Esophagus squamous epithelium (tissue), 5 donors: ENCODE results near the gene CBFA2T2. TPM values are rescaled to one million over a fixed set of nuclear protein-coding genes. Genes with fewer than 3 reads are reported as not detected.

ENCODE experiments used
- DNase-seq: peaks from one replicate; lab custom pipeline; 2025; lab: John Stamatoyannopoulos, UW
- H3K27ac ChIP-seq, 4 donors: fragments of 200-600 bp; sonication (generic); one replicate each; pipeline ENCODE4 v1.5.1; 2016 to 2019; ENCODE audit warnings: mild to moderate bottlenecking in 1 of 4
- H3K27me3 ChIP-seq, 4 donors: fragments of 200-600 bp; sonication (generic); 1 replicate in 3 of 4; 2 replicates in 1 of 4; pipeline versions ENCODE4 v1.5.1 to v1.6.0; 2017 to 2021; ENCODE audit warnings: antibody characterized with exemption in 1 of 4
- H3K36me3 ChIP-seq, 3 donors: fragments of 200-600 bp; sonication (generic); one replicate each; pipeline ENCODE4 v1.5.1; 2016 to 2019
- H3K4me1 ChIP-seq, 3 donors: fragments of 200-600 bp; sonication (generic); one replicate each; pipeline ENCODE4 v1.5.1; 2017 to 2019
- H3K4me3 ChIP-seq, 4 donors: fragments of 200-600 bp; sonication (generic); 1 replicate in 3 of 4; 2 replicates in 1 of 4; pipeline ENCODE4 v1.5.1; 2016 to 2019; ENCODE audit warnings: mild to moderate bottlenecking in 2 of 4, moderate library complexity in 1 of 4
- H3K9me3 ChIP-seq, 3 donors: fragments of 200-600 bp; sonication (generic); one replicate each; pipeline ENCODE4 v1.5.1; 2016 to 2019
- POLR2A ChIP-seq, 4 donors: fragments of 450-650 bp; IDR thresholded peaks; one replicate each; pipeline ENCODE4 v1.6.1; 2017; ENCODE audit warnings: antibody characterized with exemption in 4 of 4, mild to moderate bottlenecking in 4 of 4, moderate library complexity in 3 of 4
- WGBS, 2 donors: methylation state at CpG; one replicate each; pipeline ENCODE4 v1.1.5; 2018; 5-methylcytosine and 5-hydroxymethylcytosine counted together
- intact Hi-C: fragments of 100-400 bp; cut with DNase I; formaldehyde crosslinking; loops from one replicate; pipeline ENCODE4 v1.15.0; 2022
- total RNA-seq, 4 donors: library from RNA; depleted of rRNA; stranded (reverse); fragments of >200 nt; gene quantifications; one replicate each; pipeline ENCODE4 v1.1.0, GENCODE V29; 2016
- TF ChIP-seq, protein P1 (sequence below), 6 experiments: fragments of 450-650 bp in 4 of 6; fragments of 200-600 bp in 2 of 6; sonication (generic) in 2 of 6; IDR thresholded peaks; one replicate each; pipeline ENCODE4 v1.5.1; 2016 to 2019; ENCODE audit warnings: antibody characterized with exemption in 6 of 6, mild to moderate bottlenecking in 4 of 6, moderate library complexity in 4 of 6
- donor health status: DM: yes; HTN: yes; CAD: no.

Gene CBFA2T2
- total RNA-seq, 4 donors from 2014 or later = 10.5 to 15.6 (median 10.8) TPM

DNA sequence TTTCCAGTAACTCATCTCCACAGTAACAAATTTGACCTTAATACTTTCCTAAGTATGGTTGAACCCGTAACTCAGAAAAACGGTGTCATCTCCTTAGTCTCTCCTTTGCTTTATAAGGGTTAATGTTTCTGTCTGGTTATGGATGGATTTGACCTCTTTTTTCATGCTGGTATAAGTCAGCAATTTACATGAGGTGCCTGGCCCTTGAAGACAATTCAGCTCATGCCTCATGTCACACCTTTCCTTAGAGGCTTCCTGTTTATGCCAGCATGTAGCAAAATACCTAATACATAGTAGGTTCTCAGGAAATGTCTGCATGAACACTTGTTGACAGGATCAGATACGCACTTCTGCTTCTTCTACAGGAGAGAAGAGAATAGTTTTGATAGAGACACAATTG lies 134.5 kb downstream of the CBFA2T2 start:
- Histone ChIP-seq H3K36me3 (peaks cover 0 to 97% (median 19%) of the 10 kb centered on the region in 3 donors), H3K27ac (no peak overlapping the region), H3K4me1 (no peaks in the 10 kb centered on the region), H3K4me3 (no peak overlapping the region), H3K9me3 (no peaks in the 10 kb centered on the region), H3K27me3 (no peaks in the 10 kb centered on the region)
- no peak for DNase-seq
- TF ChIP-seq, protein P1, sequence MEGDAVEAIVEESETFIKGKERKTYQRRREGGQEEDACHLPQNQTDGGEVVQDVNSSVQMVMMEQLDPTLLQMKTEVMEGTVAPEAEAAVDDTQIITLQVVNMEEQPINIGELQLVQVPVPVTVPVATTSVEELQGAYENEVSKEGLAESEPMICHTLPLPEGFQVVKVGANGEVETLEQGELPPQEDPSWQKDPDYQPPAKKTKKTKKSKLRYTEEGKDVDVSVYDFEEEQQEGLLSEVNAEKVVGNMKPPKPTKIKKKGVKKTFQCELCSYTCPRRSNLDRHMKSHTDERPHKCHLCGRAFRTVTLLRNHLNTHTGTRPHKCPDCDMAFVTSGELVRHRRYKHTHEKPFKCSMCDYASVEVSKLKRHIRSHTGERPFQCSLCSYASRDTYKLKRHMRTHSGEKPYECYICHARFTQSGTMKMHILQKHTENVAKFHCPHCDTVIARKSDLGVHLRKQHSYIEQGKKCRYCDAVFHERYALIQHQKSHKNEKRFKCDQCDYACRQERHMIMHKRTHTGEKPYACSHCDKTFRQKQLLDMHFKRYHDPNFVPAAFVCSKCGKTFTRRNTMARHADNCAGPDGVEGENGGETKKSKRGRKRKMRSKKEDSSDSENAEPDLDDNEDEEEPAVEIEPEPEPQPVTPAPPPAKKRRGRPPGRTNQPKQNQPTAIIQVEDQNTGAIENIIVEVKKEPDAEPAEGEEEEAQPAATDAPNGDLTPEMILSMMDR (IDR thresholded peaks at IDR 0.05) = no peak
- 73 to 83% methylated on average over 3 of the region's 3 CpGs for WGBS, 2 donors
- intact Hi-C loops = no loop called here

DNA sequence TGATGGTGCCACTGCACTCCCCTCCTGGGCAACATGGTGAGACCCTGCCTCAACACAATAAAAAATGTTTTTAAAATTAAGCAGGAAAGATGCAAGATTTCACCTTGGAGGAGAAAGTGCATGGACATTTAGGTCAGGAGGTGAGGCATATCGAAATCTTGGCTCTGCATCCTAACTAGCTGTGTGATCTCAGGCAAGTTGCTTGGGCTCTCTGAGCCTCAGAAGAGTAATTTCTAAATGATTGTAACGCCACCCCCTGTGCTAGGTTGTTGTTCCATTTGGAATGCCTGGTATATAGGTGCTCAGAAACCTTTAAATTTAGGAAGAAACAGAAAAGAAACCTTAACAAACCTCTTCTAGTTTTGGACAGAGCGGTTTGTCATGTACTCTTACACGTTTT lies 136.3 kb downstream of the CBFA2T2 start:
- H3K4me1 ChIP-seq = no peaks in the 10 kb centered on the region
- no peaks in the 10 kb centered on the region for H3K27me3 ChIP-seq
- intact Hi-C loops = no loop called here
- DNase-seq = no peak
- 94 to 96% methylated on average over 4 of the region's 4 CpGs for WGBS, 2 donors
- no peaks in the 10 kb centered on the region for H3K9me3 ChIP-seq
- H3K36me3 ChIP-seq = peaks cover 0 to 100% (median 28%) of the 10 kb centered on the region in 3 donors
- H3K4me3 ChIP-seq = no peak overlapping the region
- no peak overlapping the region for H3K27ac ChIP-seq
- TF ChIP-seq, protein P1 (IDR thresholded peaks at IDR 0.05) = no peak
- no peak for TF ChIP-seq POLR2A (IDR thresholded peaks at IDR 0.05)

DNA sequence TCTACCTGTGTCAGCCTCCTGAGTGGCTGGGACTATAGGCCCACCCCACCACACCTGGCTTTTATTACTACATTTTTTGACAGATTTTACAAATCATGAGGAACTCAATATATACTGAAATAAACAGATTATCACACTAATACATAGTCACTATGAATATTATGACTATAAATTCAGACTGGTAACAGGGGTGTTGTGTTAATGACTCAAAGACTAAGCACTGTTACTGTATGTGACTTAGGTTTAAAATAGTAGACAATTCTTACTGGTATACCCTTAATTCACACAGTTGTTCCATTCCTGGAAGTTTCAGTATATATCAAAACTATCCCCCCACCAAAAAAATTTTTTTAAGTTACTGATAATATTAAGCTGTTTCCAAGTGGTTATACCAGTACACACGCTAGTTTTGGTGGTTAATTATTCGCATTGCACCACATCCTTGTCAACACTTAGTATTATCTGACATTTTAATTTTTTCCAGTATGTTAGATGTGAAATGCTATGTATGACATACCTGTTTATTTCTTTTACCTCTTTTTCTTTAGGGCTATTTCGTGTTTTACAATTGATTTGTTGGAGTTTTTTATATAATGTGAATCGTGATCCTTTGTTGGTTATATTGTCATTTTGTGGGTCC lies 137.8 kb downstream of the CBFA2T2 start:
- H3K27ac ChIP-seq = no peak overlapping the region
- H3K36me3 ChIP-seq = peaks cover 0 to 100% (median 34%) of the 10 kb centered on the region in 3 donors
- intact Hi-C loops = no loop called here

DNA sequence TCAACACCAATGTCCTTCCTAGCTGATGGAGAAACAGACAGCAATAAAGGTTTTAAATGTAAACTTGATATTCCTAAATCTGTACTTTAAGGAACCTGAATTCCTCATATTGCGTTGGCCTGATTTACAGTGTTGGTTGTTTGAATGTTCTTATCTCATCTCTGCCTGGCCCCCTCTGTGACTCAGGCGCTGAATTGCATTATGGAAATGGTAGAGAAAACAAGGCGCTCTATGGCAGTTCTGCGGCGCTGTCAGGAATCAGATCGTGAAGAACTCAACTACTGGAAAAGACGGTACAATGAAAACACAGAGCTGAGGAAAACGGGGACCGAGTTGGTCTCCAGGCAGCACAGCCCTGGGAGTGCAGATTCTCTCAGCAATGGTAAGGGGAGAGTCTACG lies 139.6 kb downstream of the CBFA2T2 start:
- TF ChIP-seq POLR2A (IDR thresholded peaks at IDR 0.05) = no peak
- TF ChIP-seq, protein P1 (IDR thresholded peaks at IDR 0.05) = no peak
- no peak for DNase-seq
- no peak overlapping the region for H3K4me3 ChIP-seq
- intact Hi-C loops = no loop called here
- peaks cover 0 to 100% (median 36%) of the 10 kb centered on the region in 3 donors for H3K36me3 ChIP-seq
- no peaks in the 10 kb centered on the region for H3K27me3 ChIP-seq
- H3K27ac ChIP-seq = no peak overlapping the region
- 91 to 97% methylated on average over 5 to 10 of the region's 10 CpGs for WGBS, 2 donors
- H3K9me3 ChIP-seq = no peaks in the 10 kb centered on the region
- no peaks in the 10 kb centered on the region for H3K4me1 ChIP-seq

More for the DNA sequence above, 137.8 kb downstream of the CBFA2T2 start:
- Histone ChIP-seq H3K4me1 (no peaks in the 10 kb centered on the region), H3K4me3 (no peak overlapping the region), H3K27me3 (no peaks in the 10 kb centered on the region), H3K9me3 (no peaks in the 10 kb centered on the region)
- DNase-seq = no peak
- 95% methylated on average over 4 of the region's 4 CpGs for WGBS, 2 donors
- TF ChIP-seq, protein P1 (IDR thresholded peaks at IDR 0.05) = no peak
- TF ChIP-seq POLR2A (IDR thresholded peaks at IDR 0.05) = no peak

DNA sequence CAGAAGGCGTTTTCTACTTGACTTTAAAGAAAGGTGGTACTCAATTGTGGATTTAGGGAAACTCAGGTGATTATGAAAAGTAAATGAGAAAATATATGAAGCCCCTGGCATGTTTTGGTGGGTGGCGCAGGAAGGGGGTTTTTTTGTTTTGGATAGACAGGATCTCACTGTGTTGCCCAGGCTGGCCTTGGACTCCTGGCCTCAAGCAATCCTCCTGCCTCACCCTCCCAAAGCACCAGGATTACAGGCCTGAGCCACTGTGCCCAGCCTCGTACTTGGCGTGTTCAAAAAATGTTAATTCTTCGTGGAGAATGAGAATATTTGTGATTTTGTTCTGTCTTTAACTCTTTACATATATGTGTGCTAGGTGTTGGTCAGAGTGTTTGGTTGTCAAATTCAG lies 140.1 kb downstream of the CBFA2T2 start:
- intact Hi-C loops = no loop called here
- no peak for DNase-seq
- Histone ChIP-seq H3K4me3 (no peak overlapping the region), H3K36me3 (peaks cover 0 to 100% (median 36%) of the 10 kb centered on the region in 3 donors), H3K4me1 (no peaks in the 10 kb centered on the region), H3K9me3 (no peaks in the 10 kb centered on the region), H3K27ac (no peak overlapping the region), H3K27me3 (no peaks in the 10 kb centered on the region)
- no peak for TF ChIP-seq POLR2A (IDR thresholded peaks at IDR 0.05)
- TF ChIP-seq, protein P1 (IDR thresholded peaks at IDR 0.05) = no peak
- 88% methylated on average over 5 of the region's 5 CpGs for WGBS, 2 donors
